ENCODE measurements around the gene LMCD1.

The LMCD1 gene

DNA sequence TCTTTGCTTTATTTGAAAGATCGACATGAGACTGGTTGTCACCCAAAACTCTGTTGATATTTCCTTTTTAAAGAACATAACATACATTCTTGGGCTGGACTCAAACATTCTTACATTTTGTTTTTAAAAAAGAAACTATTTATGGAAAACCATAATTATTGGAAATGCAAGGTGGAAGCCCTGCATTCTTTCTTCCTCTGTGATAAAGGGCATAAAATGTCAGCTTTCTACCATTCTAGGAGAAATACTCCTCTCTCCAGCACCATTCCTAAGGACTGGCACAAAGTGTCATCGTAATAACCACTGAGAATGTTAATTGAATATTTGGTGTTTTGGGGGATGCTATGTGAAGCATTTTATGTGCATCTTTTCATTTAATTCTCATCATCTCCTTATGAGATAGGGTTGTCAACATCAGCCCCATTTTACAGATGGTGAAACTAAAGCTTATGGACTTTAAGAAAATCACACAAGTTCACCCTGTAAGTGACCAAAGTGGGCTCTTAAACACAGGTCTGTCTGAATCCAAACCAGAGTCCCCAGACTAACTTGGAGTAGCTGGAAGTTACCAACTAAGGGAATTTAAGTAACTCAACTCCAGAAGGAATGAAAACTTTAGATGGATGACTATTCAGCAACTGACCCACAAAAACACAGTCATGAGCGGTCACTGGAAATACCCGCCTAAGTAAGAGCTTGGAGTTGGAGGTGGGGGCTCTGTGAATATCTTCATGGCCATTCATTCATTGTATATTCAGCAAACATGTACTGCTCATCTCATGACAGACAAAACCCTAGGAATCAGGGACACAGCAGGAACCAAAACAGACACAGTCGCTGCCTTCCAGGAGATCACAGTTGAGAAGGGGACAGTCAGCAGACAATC is 45.9 kb upstream of the LMCD1 start:
- Histone ChIP-seq H3K4me3 (ENCODE audit: low read length, poor library complexity, severe bottlenecking) (no peak overlapping the region), H2AFZ (ENCODE audit: low read length) (no peak overlapping the region), H3K4me1 (ENCODE audit: insufficient read depth, low read length, poor library complexity, severe bottlenecking) (no peaks in the 10 kb centered on the region), H3K79me2 (ENCODE audit: insufficient read depth, low read length) (no peaks in the 10 kb centered on the region), H4K20me1 (ENCODE audit: insufficient read depth, low read length, poor library complexity, severe bottlenecking) (no peaks in the 10 kb centered on the region), H3F3A (ENCODE audit: low read depth) (no peaks in the 10 kb centered on the region), H3K36me3 (ENCODE audit: insufficient read depth, low read length) (no peaks in the 10 kb centered on the region), H3K9me2 (replicated peaks; ENCODE audit: low read depth, low read length) (no peaks in the 10 kb centered on the region), H3K4me2 (ENCODE audit: low read depth, low read length, poor library complexity, severe bottlenecking) (no peak overlapping the region), H3K9me3 (ENCODE audit: insufficient read depth, low read depth, low read length) (no peaks in the 10 kb centered on the region), H3K9ac (ENCODE audit: low read depth, low read length, poor library complexity, severe bottlenecking) (no peak overlapping the region), H3K27me3 (ENCODE audit: insufficient read depth, low read length, poor library complexity, severe bottlenecking) (no peaks in the 10 kb centered on the region)
- TF ChIP-seq, protein P1, sequence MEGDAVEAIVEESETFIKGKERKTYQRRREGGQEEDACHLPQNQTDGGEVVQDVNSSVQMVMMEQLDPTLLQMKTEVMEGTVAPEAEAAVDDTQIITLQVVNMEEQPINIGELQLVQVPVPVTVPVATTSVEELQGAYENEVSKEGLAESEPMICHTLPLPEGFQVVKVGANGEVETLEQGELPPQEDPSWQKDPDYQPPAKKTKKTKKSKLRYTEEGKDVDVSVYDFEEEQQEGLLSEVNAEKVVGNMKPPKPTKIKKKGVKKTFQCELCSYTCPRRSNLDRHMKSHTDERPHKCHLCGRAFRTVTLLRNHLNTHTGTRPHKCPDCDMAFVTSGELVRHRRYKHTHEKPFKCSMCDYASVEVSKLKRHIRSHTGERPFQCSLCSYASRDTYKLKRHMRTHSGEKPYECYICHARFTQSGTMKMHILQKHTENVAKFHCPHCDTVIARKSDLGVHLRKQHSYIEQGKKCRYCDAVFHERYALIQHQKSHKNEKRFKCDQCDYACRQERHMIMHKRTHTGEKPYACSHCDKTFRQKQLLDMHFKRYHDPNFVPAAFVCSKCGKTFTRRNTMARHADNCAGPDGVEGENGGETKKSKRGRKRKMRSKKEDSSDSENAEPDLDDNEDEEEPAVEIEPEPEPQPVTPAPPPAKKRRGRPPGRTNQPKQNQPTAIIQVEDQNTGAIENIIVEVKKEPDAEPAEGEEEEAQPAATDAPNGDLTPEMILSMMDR (conservative IDR thresholded peaks at IDR 0.05; ENCODE audit: low read length): no peak
- no peak for TF ChIP-seq EZH2phosphoT487 (IDR thresholded peaks at IDR 0.05; ENCODE audit: borderline replicate concordance)

DNA sequence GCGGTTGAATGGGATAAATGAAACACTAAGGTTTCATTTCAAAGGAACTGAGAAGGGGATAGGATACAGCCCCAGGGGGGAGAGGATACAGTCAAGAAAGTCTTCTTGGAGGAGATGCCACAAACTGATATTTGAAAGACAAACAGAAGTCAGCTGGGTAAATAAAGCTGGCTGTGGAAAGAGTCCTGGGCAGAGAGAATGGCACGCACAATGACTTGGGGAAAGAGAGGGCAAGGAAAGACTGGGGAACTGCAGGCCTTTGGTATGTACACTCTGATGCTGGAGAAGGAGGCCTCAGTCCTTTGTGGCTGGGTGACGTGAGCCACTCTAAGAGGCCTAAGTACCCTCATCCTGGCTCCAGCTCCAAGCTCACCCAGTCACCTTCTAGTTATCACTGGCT is 45.2 kb upstream of the LMCD1 start:
- Histone ChIP-seq H4K20me1 (ENCODE audit: insufficient read depth, low read length, poor library complexity, severe bottlenecking) (no peaks in the 10 kb centered on the region), H3K4me1 (ENCODE audit: insufficient read depth, low read length, poor library complexity, severe bottlenecking) (no peaks in the 10 kb centered on the region), H3F3A (ENCODE audit: low read depth) (no peaks in the 10 kb centered on the region), H3K4me3 (ENCODE audit: low read length, poor library complexity, severe bottlenecking) (no peak overlapping the region), H3K27me3 (ENCODE audit: insufficient read depth, low read length, poor library complexity, severe bottlenecking) (no peaks in the 10 kb centered on the region), H2AFZ (ENCODE audit: low read length) (no peak overlapping the region), H3K36me3 (ENCODE audit: insufficient read depth, low read length) (no peaks in the 10 kb centered on the region), H3K9me2 (replicated peaks; ENCODE audit: low read depth, low read length) (no peaks in the 10 kb centered on the region), H3K9me3 (ENCODE audit: insufficient read depth, low read depth, low read length) (no peaks in the 10 kb centered on the region), H3K9ac (ENCODE audit: low read depth, low read length, poor library complexity, severe bottlenecking) (no peak overlapping the region), H3K79me2 (ENCODE audit: insufficient read depth, low read length) (no peaks in the 10 kb centered on the region), H3K4me2 (ENCODE audit: low read depth, low read length, poor library complexity, severe bottlenecking) (no peak overlapping the region)
- TF ChIP-seq EZH2phosphoT487 (IDR thresholded peaks at IDR 0.05; ENCODE audit: borderline replicate concordance): no peak
- TF ChIP-seq, protein P1 (conservative IDR thresholded peaks at IDR 0.05; ENCODE audit: low read length): no peak

DNA sequence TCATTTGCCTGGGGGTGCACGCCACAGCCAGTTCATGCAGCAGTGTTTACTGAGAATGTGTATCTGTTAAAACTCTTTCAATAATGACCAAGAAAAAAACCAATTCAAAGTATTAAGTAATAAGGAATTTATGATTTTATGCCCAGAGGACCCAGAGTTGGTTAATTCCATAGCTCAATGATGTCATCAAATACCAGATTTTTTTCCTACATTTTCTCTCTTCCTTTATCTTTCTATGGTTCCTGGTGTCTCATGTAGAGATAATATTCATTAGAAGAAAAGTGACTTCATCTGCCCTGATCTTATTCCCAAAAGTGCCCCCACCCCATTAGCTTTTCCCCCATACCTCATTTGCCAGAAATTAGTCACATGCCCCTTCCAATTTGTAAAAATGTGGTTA is 44.6 kb upstream of the LMCD1 start:
- TF ChIP-seq EZH2phosphoT487 (IDR thresholded peaks at IDR 0.05; ENCODE audit: borderline replicate concordance): no peak
- TF ChIP-seq, protein P1 (conservative IDR thresholded peaks at IDR 0.05; ENCODE audit: low read length): no peak
- no peak overlapping the region for H3K4me2 ChIP-seq (ENCODE audit: low read depth, low read length, poor library complexity, severe bottlenecking)
- no peaks in the 10 kb centered on the region for H4K20me1 ChIP-seq (ENCODE audit: insufficient read depth, low read length, poor library complexity, severe bottlenecking)
- H3K79me2 ChIP-seq (ENCODE audit: insufficient read depth, low read length): no peaks in the 10 kb centered on the region
- no peaks in the 10 kb centered on the region for H3K9me3 ChIP-seq (ENCODE audit: insufficient read depth, low read depth, low read length)
- no peak overlapping the region for H3K9ac ChIP-seq (ENCODE audit: low read depth, low read length, poor library complexity, severe bottlenecking)
- H3K36me3 ChIP-seq (ENCODE audit: insufficient read depth, low read length): no peaks in the 10 kb centered on the region
- H3K9me2 ChIP-seq (replicated peaks; ENCODE audit: low read depth, low read length): no peaks in the 10 kb centered on the region
- no peaks in the 10 kb centered on the region for H3K4me1 ChIP-seq (ENCODE audit: insufficient read depth, low read length, poor library complexity, severe bottlenecking)
- no peak overlapping the region for H3K4me3 ChIP-seq (ENCODE audit: low read length, poor library complexity, severe bottlenecking)
- H2AFZ ChIP-seq (ENCODE audit: low read length): no peak overlapping the region
- H3K27me3 ChIP-seq (ENCODE audit: insufficient read depth, low read length, poor library complexity, severe bottlenecking): no peaks in the 10 kb centered on the region
- H3F3A ChIP-seq (ENCODE audit: low read depth): no peaks in the 10 kb centered on the region

All from Loucy (cell line).